NCI-H2029 treated with DMSO at 0.1 percent for 48 hours (cell line): ENCODE measurements around the gene ASRGL1.
A peak's percentile ranks its signal among the peaks of the same experiment; 100 is the strongest.
"Not testable (repeated sequence)": the region's sequence is repeated elsewhere in the genome, so short reads cannot be mapped to it uniquely, and the experiment has no call there.

ENCODE experiments used
- DNase-seq: peaks from one replicate; lab custom pipeline; 2025; lab: John Stamatoyannopoulos, UW

The ASRGL1 gene

DNA sequence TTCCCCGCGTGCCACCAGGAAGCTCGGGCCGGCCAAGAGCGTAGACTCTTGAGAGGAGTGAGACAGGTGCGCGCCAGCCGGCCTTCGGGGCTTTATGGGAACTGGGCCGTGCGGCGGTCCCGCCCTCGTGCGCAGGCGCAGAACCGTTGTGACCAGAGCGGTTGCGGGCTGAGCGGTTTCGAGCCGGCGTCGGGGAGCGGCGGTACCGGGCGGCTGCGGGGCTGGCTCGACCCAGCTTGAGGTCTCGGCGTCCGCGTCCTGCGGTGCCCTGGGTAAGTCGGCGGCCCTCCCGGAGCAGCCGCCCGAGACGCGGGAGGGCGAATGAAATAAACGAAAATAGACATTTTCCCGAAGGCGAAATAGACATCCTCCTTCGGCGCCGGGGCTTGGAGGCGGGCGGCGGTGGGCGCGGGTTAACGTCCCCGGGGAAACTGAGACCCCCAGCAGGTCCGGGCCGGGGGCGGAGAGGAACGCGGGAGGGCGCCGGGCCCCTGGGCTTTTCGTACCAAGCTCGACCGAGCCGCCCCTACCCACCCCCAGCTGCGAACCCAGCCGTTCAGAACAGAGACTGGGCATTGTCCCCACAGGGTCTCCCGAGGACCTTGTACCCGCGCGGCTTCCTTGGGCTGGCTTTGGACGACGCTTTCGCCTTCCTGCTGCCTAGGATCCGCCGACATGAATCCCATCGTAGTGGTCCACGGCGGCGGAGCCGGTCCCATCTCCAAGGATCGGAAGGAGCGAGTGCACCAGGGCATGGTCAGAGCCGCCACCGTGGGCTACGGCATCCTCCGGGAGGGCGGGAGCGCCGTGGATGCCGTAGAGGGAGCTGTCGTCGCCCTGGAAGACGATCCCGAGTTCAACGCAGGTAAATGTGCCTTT lies at the start of gene ASRGL1:
TSS of gene ASRGL1 (plus strand) at position 146 of the 879 bp plus-strand sequence. CDS start at position 676, 530 bp downstream.
- peak; percentile 80 for DNase-seq

DNA sequence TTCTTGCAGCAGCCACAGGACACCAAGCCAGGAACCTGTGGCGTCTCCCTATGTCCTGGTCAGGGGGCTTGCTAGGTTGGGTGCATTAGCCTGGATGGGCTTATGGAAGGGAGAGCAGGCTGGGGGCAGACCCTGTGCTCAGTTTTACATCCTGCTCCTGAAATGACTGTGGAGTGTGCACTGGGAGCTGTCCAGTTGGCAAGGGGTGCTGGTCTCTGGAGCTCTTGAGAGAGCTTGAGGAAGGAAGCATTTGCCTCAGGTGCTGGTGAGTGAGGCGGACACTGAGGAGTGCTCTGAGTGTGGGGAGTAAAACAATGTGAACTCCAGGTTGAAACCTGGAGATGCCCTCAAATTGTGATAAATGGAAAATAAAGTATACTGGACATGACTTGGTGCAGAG lies 41.7 kb upstream of the ASRGL1 start:
- DNase-seq, result no peak

GRCh38 chr11:62298975-62299374 lies 38.3 kb upstream of the ASRGL1 start, which contains the start of gene SCGB1D4:
Gene SCGB1D4 (minus strand): TSS chr11:62299075. CDS start chr11:62299010, 65 bp downstream.
- DNase-seq, result no peak

- no peak for DNase-seq
Observed at GRCh38 chr11:62306227-62306626, 31.0 kb upstream of the ASRGL1 start.

DNA sequence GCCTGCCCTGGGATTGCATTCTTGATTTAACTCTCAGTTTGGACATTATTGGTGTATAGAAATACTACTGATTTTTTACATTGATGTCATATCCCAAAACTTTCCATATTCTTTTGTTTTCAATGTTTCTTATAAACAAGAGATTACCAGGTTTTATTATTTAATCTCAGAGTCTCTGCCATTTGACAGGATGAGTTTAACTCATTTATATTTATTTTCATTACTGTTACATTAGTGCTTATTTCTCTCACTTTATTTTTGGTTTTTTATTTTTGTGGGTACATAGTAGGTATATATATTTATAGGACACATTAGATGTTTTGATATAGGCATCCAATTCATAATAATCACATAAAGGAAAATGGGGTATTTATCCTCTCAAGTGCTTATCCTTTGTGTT lies 29.3 kb upstream of the ASRGL1 start:
- DNase-seq, result no peak

- DNase-seq, result no peak
Observed at GRCh38 chr11:62309991-62310390, 27.3 kb upstream of the ASRGL1 start.

GRCh38 chr11:62315431-62315830 lies 21.8 kb upstream of the ASRGL1 start:
- no peak for DNase-seq

- no peak for DNase-seq
Observed at GRCh38 chr11:62322524-62322923, 14.7 kb upstream of the ASRGL1 start.

DNA sequence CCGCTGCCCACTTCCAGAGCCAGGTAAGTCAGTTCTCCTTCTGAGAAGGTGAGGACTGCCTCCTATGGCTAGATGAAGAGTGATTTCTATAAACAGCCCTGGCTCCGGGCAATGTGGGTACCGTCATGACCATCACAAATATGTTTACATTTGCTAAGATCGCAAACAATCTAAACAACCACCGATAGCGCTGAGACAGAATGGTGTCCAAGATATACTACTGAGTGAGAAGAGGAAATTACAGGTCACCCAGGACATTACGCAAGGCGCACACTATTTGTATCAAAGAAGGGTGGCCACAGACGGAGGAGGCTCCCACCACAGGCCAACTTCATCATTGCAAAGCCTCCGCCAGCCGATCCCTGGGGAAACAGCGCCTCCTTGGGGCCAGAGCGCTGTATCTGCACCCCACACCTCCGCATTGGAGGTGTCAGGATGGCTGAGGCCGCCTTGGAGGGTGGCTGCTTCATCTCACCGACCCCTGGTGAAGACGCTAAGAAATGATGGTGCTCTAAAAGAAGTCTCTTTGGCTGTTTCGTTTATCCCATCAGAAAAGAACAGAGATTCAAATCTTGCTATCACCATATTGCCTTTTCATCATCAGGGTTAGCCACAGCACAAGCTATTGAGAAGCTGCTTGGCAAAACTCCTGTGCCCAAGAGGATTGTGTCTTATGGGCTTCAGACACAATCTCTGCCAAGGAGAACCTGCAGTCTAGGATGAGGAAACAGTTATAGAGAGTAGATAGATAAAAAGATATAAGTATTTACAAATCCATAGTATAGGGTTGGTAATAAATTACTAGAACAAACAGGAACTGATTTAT lies 12.3 kb upstream of the ASRGL1 start:
- DNase-seq, result no peak

GRCh38 chr11:62325781-62326180 lies 11.5 kb upstream of the ASRGL1 start:
- not testable (repeated sequence) for DNase-seq

DNA sequence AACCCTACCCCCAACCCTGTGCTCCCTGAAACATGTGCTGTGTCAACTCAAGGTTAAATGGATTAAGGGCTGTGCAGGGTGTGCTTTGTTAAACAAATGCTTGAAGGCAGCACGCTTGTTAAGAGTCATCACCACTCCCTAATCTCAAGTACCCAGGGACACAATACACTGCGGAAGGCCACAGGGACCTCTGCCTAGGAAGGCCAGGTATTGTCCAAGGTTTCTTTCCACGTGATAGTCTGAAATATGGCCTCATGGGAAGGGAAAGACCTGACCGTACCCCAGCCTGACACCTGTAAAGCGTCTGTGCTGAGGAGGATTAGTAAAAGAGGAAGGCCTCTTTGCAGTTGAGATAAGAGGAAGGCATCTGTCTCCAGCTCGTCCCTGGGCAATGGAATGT lies 10.5 kb upstream of the ASRGL1 start:
- DNase-seq, result not testable (repeated sequence)

GRCh38 chr11:62327541-62327940 lies 9.7 kb upstream of the ASRGL1 start:
- DNase-seq, result not testable (repeated sequence)

DNA sequence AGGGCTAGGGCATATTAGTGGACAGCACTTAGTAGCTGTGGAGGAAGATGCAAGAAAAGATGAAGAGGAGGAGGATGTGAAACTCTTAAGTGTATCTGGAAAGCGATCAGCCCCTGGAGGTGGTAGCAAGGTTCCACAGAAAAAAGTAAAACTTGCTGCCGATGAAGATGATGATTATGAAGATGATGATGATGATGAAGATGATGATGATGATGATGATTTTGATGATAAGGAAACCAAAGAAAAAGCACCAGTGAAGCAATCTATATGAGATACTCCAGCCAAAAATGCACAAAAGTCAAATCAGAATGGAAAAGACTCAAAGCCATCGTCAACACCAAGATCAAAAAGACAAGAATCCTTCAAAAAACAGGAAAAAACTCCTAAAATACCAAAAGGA lies 6.0 kb upstream of the ASRGL1 start:
- DNase-seq, result not testable (repeated sequence)

GRCh38 chr11:62333768-62334167 lies 3.5 kb upstream of the ASRGL1 start:
- DNase-seq, result no peak

- DNase-seq, result not testable (repeated sequence)
Observed at GRCh38 chr11:62336949-62337302, 322 bp upstream of the ASRGL1 start.

DNA sequence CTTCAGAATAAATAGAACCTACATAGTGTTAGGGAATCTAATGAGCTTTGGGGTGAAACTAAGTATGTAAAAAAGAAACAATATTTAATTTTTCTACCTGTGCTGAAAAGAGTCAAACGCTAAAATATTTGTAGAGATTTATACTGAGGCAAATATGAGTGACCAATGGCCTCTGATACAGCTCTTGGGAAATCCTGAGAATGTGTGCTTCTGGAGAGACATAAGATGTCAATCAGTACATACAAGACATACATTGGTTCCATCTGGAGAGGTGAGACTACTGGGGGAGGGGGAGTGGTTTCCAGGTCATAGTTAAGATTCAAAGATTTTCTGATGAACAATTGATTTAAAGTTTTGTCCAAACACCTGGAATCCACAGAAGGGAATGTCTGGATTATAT lies 970 bp downstream of the ASRGL1 start:
- DNase-seq, result no peak

DNA sequence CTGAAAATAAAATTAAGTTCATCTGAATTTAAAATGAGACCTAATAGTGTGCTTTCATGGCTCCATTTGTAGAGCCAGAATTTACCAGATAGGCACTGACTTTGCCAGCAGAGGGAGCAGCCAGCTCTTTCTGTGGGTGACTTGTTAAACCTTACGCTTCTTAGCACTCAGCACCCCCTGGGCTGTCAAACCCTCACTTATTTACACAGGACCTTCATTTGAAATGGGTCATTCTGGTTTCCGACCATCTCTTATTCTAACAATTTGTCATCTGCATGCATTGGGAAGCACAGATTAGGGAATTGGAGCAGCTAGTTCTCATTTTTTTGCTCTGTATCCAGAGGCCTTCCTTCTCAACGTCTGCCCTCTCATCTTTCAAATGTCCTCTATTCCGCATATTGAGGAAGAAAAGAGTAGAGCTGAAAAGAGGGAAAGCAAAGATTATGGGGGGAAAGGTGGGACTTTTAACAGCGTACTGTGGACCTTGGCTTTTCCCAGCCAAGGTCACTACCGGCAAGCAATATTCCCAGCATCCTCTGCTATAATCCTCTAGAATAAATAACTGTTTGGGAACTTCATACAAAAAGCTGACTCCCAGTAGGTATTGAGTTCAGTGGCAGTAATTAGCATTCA lies 3.1 kb downstream of the ASRGL1 start:
- DNase-seq, result no peak

DNA sequence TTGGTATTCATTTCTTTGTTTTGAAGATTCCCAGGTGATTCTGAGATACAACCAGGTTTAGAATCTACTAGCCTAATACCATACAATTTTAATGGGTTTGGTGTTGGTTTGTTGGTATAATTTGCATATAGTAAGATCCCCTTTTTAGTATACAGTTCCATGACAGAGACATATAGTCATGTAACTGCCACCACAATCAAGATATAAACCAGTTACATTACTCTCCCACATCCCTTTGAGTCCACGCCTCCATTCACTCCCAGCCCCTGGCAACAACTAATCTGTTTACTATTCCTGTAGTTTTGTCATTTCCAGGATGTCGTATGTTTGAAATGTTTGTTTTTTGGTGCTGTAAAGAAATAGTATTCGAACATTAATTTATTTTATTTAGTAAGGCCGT lies 4.3 kb downstream of the ASRGL1 start:
- DNase-seq, result no peak

GRCh38 chr11:62343646-62344190 lies 6.5 kb downstream of the ASRGL1 start:
- DNase-seq, result not testable (repeated sequence)

GRCh38 chr11:62344210-62344609 lies 7.0 kb downstream of the ASRGL1 start:
- no peak for DNase-seq

DNA sequence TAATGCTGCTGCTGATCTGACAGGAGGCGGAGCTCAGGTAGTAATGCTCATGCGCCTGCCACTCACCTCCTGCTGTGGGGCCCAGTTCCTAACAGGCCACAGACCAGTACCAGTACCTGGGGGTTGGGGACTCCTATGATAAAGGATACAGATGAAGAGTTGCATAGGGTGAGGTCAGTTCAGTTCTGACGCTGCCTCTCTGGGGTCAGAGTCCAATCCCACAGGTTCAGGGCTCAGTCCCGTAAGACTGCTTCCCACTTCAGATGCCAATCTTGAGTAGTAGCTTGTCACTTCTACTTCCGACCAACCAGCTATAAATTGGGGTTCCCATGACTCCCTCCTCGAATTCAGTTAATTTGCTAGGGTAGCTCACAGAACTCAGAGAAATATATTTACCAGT lies 8.6 kb downstream of the ASRGL1 start:
- no peak for DNase-seq
